Stomach (tissue), 9 donors: ENCODE results near the gene CFAP74. TPM values are rescaled to one million over a fixed set of nuclear protein-coding genes. Genes with fewer than 3 reads are reported as not detected.

Experiments used
- DNase-seq, 2 donors: peaks; one replicate each; pipeline versions ENCODE4 v3.0.0 to v3.0.0-alpha.2; 2013 to 2019
- H3K27ac ChIP-seq, 5 donors: fragments of 200-600 bp in 4 of 5; sonication (generic) in 4 of 5; one replicate each; pipeline ENCODE4 v1.5.1; 2013 to 2019; ENCODE audit warnings: mild to moderate bottlenecking in 1 of 5, moderate library complexity in 1 of 5
- H3K27me3 ChIP-seq, 3 donors: fragments of 200-600 bp; sonication (generic); one replicate each; pipeline ENCODE4 v1.5.1; 2017 to 2019; ENCODE audit warnings: mixed run types in 1 of 3
- H3K36me3 ChIP-seq, 4 donors: fragments of 200-600 bp; sonication (generic); 1 replicate in 3 of 4; 2 replicates in 1 of 4; pipeline ENCODE4 v1.5.1; 2016 to 2019
- H3K4me1 ChIP-seq, 4 donors: fragments of 200-600 bp; sonication (generic); one replicate each; pipeline ENCODE4 v1.5.1; 2016 to 2019
- H3K4me3 ChIP-seq, 4 donors: fragments of 200-600 bp; sonication (generic) in 3 of 4; one replicate each; pipeline ENCODE4 v1.5.1; 2016 to 2019; ENCODE audit warnings: mild to moderate bottlenecking in 1 of 4
- H3K9me3 ChIP-seq, 4 donors: fragments of 200-600 bp; sonication (generic); one replicate each; pipeline ENCODE4 v1.5.1; 2016 to 2019
- EP300 ChIP-seq: sonication (generic); formaldehyde crosslinking; IDR thresholded peaks from one replicate; pipeline ENCODE4 v1.6.1; 2017; ENCODE audit warnings: antibody characterized with exemption
- POLR2A ChIP-seq, 4 donors: fragments of 450-650 bp; IDR thresholded peaks; one replicate each; pipeline ENCODE4 v1.6.1; 2016; ENCODE audit warnings: antibody characterized with exemption in 4 of 4, control low read depth in 2 of 4, mild to moderate bottlenecking in 1 of 4, moderate library complexity in 1 of 4
- POLR2AphosphoS5 ChIP-seq, 3 donors: sonication (generic); formaldehyde crosslinking; IDR thresholded peaks; one replicate each; pipeline ENCODE4 v1.6.1; 2016; ENCODE audit warnings: antibody characterized with exemption in 3 of 3
- WGBS, 5 donors: extraction: QIAGEN DNeasy Blood & Tissue Kit in 3 of 5; methylation state at CpG; one replicate each; pipeline versions ENCODE4 v1.1.5 to v1.1.7; 2013 to 2018; 5-methylcytosine and 5-hydroxymethylcytosine counted together
- intact Hi-C: fragments of 100-400 bp; cut with DNase I; formaldehyde crosslinking; loops from one replicate; pipeline ENCODE4 v1.15.1; 2023; ENCODE audit warnings: low total_unique reads
- polyA plus RNA-seq, 3 donors: library from polyadenylated mRNA; stranded (reverse); fragments of 200-250 nt; gene quantifications; one replicate each; pipeline ENCODE4 v1.2.3, GENCODE V29; 2013
- total RNA-seq, 5 donors: library from RNA; depleted of rRNA; stranded (reverse); fragments of >200 nt; gene quantifications; one replicate each; pipeline versions ENCODE4 v1.1.0 to v1.2.3, GENCODE V29; 2014 to 2016
- TF ChIP-seq, protein P1 (sequence below), 7 experiments: fragments of 450-650 bp in 4 of 7; fragments of 200-600 bp in 3 of 7; sonication (generic) in 3 of 7; IDR thresholded peaks; one replicate each; pipeline ENCODE4 v1.5.1; 2016 to 2019; ENCODE audit warnings: antibody characterized with exemption in 7 of 7, control low read depth in 2 of 7, mild to moderate bottlenecking in 1 of 7
- donor health status: healthy with polysubstance abuse.
- donor health status: Bipolar disorder and iron deficiency.
- donor health status: healthy.

The CFAP74 gene
- total and polyA plus RNA-seq, 8 donors: under 0.01 TPM; not detected in 7

- H3K36me3 ChIP-seq: no peaks in the 10 kb centered on the region
- H3K4me1 ChIP-seq: peaks cover 0 to 8% (median 7%) of the 10 kb centered on the region in 4 donors
- TF ChIP-seq, protein P1, sequence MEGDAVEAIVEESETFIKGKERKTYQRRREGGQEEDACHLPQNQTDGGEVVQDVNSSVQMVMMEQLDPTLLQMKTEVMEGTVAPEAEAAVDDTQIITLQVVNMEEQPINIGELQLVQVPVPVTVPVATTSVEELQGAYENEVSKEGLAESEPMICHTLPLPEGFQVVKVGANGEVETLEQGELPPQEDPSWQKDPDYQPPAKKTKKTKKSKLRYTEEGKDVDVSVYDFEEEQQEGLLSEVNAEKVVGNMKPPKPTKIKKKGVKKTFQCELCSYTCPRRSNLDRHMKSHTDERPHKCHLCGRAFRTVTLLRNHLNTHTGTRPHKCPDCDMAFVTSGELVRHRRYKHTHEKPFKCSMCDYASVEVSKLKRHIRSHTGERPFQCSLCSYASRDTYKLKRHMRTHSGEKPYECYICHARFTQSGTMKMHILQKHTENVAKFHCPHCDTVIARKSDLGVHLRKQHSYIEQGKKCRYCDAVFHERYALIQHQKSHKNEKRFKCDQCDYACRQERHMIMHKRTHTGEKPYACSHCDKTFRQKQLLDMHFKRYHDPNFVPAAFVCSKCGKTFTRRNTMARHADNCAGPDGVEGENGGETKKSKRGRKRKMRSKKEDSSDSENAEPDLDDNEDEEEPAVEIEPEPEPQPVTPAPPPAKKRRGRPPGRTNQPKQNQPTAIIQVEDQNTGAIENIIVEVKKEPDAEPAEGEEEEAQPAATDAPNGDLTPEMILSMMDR (IDR thresholded peaks at IDR 0.05): no peak
- TF ChIP-seq EP300: no peak
- TF ChIP-seq POLR2A (IDR thresholded peaks at IDR 0.05): no peak
- no peak for TF ChIP-seq POLR2AphosphoS5 (IDR thresholded peaks at IDR 0.05)
- DNase-seq: no peak
- peaks cover 0 to 96% (median 24%) of the 10 kb centered on the region in 3 donors for H3K27me3 ChIP-seq
- no peak overlapping the region for H3K4me3 ChIP-seq
- no peaks in the 10 kb centered on the region for H3K9me3 ChIP-seq
- no peak overlapping the region for H3K27ac ChIP-seq
- intact Hi-C loops: no loop called here
- WGBS, 5 donors: 73 to 81% (median 77%) methylated on average over 21 of the region's 21 CpGs
Measured at GRCh38 chr1:2004856-2005255, 1.3 kb upstream of the CFAP74 start.

GRCh38 chr1:2001773-2002411 is 1.7 kb downstream of the CFAP74 start:
- DNase-seq: peak; percentile 33 to 74
- H3K36me3 ChIP-seq: no peaks in the 10 kb centered on the region
- intact Hi-C loops: no loop called here
- H3K9me3 ChIP-seq: no peaks in the 10 kb centered on the region
- peaks cover 0 to 90% (median 24%) of the 10 kb centered on the region in 3 donors for H3K27me3 ChIP-seq
- no peak overlapping the region for H3K4me3 ChIP-seq
- no peak overlapping the region for H3K27ac ChIP-seq
- TF ChIP-seq EP300: no peak
- TF ChIP-seq, protein P1 (IDR thresholded peaks at IDR 0.05): no peak
- no peak for TF ChIP-seq POLR2AphosphoS5 (IDR thresholded peaks at IDR 0.05)
- TF ChIP-seq POLR2A (IDR thresholded peaks at IDR 0.05): no peak
- 59 to 66% (median 60%) methylated on average over 13 of the region's 13 CpGs for WGBS, 5 donors
- peaks cover 0 to 8% (median 7%) of the 10 kb centered on the region in 4 donors for H3K4me1 ChIP-seq

- intact Hi-C loops: no loop called here
- no peak for TF ChIP-seq POLR2A (IDR thresholded peaks at IDR 0.05)
- DNase-seq: no peak
- Histone ChIP-seq H3K4me3 (no peak overlapping the region), H3K36me3 (no peaks in the 10 kb centered on the region), H3K9me3 (no peaks in the 10 kb centered on the region), H3K4me1 (peaks cover 0 to 8% (median 7%) of the 10 kb centered on the region in 4 donors), H3K27me3 (peaks cover 0 to 80% (median 24%) of the 10 kb centered on the region in 3 donors), H3K27ac (no peak overlapping the region)
- 83 to 90% (median 88%) methylated on average over 9 of the region's 9 CpGs for WGBS, 5 donors
Measured at GRCh38 chr1:2000850-2001249, 2.7 kb downstream of the CFAP74 start.

DNA sequence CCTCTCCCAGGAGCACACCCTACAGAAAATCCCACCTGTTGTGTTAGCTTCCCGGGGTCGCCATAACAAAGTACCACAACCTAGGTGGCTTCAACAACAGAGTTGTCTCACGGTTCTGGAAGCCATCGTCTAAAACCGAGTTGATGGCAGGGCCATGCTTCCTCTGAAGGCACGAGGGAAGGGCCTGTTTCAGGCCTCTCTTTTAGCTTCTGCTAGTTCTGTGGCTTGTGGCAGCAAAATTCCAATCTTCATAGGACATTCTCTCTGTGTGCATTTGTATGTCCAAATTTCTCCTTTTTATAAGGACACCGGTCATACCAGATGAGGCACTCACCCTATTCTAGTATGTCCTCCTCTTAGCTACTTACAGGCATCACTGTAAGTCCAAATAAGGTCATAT is 3.2 kb downstream of the CFAP74 start:
- no peak overlapping the region for H3K4me3 ChIP-seq
- H3K9me3 ChIP-seq: no peaks in the 10 kb centered on the region
- WGBS, 5 donors: 74 to 94% (median 86%) methylated on average over 7 of the region's 7 CpGs
- intact Hi-C loops: no loop called here
- H3K27me3 ChIP-seq: peaks cover 0 to 76% (median 24%) of the 10 kb centered on the region in 3 donors
- no peaks in the 10 kb centered on the region for H3K36me3 ChIP-seq
- no peak for TF ChIP-seq POLR2A (IDR thresholded peaks at IDR 0.05)
- TF ChIP-seq, protein P1 (IDR thresholded peaks at IDR 0.05): no peak
- no peak for TF ChIP-seq EP300
- peaks cover 0 to 8% (median 7%) of the 10 kb centered on the region in 4 donors for H3K4me1 ChIP-seq
- DNase-seq: no peak
- H3K27ac ChIP-seq: no peak overlapping the region

DNA sequence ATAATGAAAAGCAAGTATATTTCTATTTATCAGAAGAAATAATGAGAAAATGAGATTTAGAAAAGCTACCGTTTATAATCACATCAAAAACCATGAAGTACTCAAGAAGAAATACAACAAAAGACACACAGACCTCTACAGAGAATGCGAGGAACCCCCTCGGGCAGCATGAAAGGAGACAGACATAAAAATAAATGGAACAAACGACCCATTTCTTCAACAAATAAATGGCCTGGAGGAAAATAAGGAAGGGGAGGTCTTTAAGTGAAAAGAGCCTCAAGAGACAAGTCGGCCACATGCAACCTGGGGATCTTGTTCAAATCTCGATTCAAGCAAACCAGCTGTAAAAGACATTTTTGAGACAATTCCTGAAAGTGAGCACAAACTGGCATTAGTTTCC is 6.0 kb downstream of the CFAP74 start:
- TF ChIP-seq EP300: no peak
- TF ChIP-seq POLR2AphosphoS5 (IDR thresholded peaks at IDR 0.05): no peak
- TF ChIP-seq, protein P1 (IDR thresholded peaks at IDR 0.05): no peak
- no peak for TF ChIP-seq POLR2A (IDR thresholded peaks at IDR 0.05)
- Histone ChIP-seq H3K27me3 (peaks cover 0 to 58% (median 0%) of the 10 kb centered on the region in 3 donors), H3K36me3 (no peaks in the 10 kb centered on the region), H3K4me1 (no peaks in the 10 kb centered on the region), H3K27ac (no peak overlapping the region), H3K4me3 (no peak overlapping the region), H3K9me3 (no peaks in the 10 kb centered on the region)
- no peak for DNase-seq
- 70 to 74% (median 71%) methylated on average over 6 of the region's 6 CpGs for WGBS, 5 donors
- intact Hi-C loops: no loop called here
